Activated CD4-positive, alpha-beta memory T cell treated with anti-CD3 and anti-CD28 coated beads, Interleukin-2, amount 10 ng/mL, durations not matched to agents 7 days and 5 days (primary cell): ENCODE data around the gene FLVCR2. TPM values are rescaled to one million over a fixed set of nuclear protein-coding genes. Genes with fewer than 3 reads are reported as not detected.

Experiments
- CTCF ChIA-PET: fragments of 350-600 bp; sonication (Branson Sonifier 250); formaldehyde crosslinking; loops from one replicate; lab custom pipeline; 2021; ENCODE audit warnings: antibody characterized with exemption, inconsistent platforms; lab: Charles Lee
- POLR2A ChIA-PET: fragments of 350-600 bp; sonication (Branson Sonifier 250); formaldehyde crosslinking; loops from one replicate; lab custom pipeline; 2021; ENCODE audit warnings: antibody characterized with exemption; lab: Charles Lee
- DNase-seq: peaks from one replicate; pipeline ENCODE4 v3.0.0-alpha.2; 2020
- H3K27ac Mint-ChIP-seq: one replicate; pipeline ENCODE4 v1.8.0; 2021; ENCODE audit warnings: mild to moderate bottlenecking, mixed read lengths
- H3K27me3 Mint-ChIP-seq: one replicate; pipeline ENCODE4 v1.8.0; 2021; ENCODE audit warnings: mixed read lengths
- H3K36me3 Mint-ChIP-seq: one replicate; pipeline ENCODE4 v1.8.0; 2021; ENCODE audit warnings: low read depth, mixed read lengths
- H3K4me1 Mint-ChIP-seq: one replicate; pipeline ENCODE4 v1.8.0; 2021; ENCODE audit warnings: mixed read lengths
- H3K4me3 Mint-ChIP-seq: one replicate; pipeline ENCODE4 v1.8.0; 2021; ENCODE audit warnings: mild to moderate bottlenecking, mixed read lengths
- H3K9me3 Mint-ChIP-seq: one replicate; pipeline ENCODE4 v1.8.0; 2021; ENCODE audit warnings: mixed read lengths
- total RNA-seq, 2 experiments: library from RNA; stranded (reverse); gene quantifications; one replicate each; pipeline ENCODE4 v1.2.3, GENCODE V29; 2021

The FLVCR2 gene
- total RNA-seq, 2 experiments from 2014 or later, result 1.3 to 3.0 TPM

GRCh38 chr14:75660238-75660629 is 81.8 kb downstream of the FLVCR2 start:
- no peak for DNase-seq
- H3K36me3 Mint-ChIP-seq, result peaks cover 24% of the 10 kb centered on the region
- H3K9me3 Mint-ChIP-seq, result no peaks in the 10 kb centered on the region
- peak overlapping the region; percentile 95 for H3K4me3 Mint-ChIP-seq
- no peaks in the 10 kb centered on the region for H3K27me3 Mint-ChIP-seq
- H3K4me1 Mint-ChIP-seq, result peaks cover 36% of the 10 kb centered on the region
- H3K27ac Mint-ChIP-seq, result peak overlapping the region; percentile 90
- ChIA-PET CTCF (interaction anchor here (0.8 to 16.1 kb wide), 6 partner anchors 10 to 117 kb away, joined by 3 to 185 read pairs (median 6); partner anchors contain the start of gene FLVCR2), POLR2A (interaction anchor here (0.8 to 1.9 kb wide), 5 partner anchors 9 to 139 kb away, joined by 3 to 6 read pairs (median 4); partner anchors contain the start of gene FLVCR2)

- Mint-ChIP-seq H3K36me3 (peaks cover 19% of the 10 kb centered on the region), H3K27me3 (no peaks in the 10 kb centered on the region), H3K27ac (peak within 1 kb of the TSS; percentile 90), H3K4me3 (peak within 1 kb of the TSS; percentile 95), H3K4me1 (peaks cover 36% of the 10 kb centered on the region), H3K9me3 (no peaks in the 10 kb centered on the region)
- DNase-seq, result peak; percentile 98
- ChIA-PET POLR2A (interaction anchor here (0.6 to 1.9 kb wide), 8 partner anchors 9 to 534 kb away, joined by 3 to 6 read pairs (median 4); partner anchors contain the start of genes FLVCR2 and NEK9), CTCF (interaction anchor here (0.8 to 16.1 kb wide), 8 partner anchors 11 to 322 kb away, joined by 3 to 185 read pairs (median 5); partner anchors contain the start of gene FLVCR2)
Observed at GRCh38 chr14:75660630-75661498, 82.4 kb downstream of the FLVCR2 start, which contains the start of the genes ERG28 and TTLL5. Gene ERG28 (minus strand): TSS chr14:75660876. CDS start chr14:75657502, 3,374 bp downstream. Gene TTLL5 (plus strand): TSS chr14:75661246. CDS start chr14:75663150, 1,904 bp downstream.

DNA sequence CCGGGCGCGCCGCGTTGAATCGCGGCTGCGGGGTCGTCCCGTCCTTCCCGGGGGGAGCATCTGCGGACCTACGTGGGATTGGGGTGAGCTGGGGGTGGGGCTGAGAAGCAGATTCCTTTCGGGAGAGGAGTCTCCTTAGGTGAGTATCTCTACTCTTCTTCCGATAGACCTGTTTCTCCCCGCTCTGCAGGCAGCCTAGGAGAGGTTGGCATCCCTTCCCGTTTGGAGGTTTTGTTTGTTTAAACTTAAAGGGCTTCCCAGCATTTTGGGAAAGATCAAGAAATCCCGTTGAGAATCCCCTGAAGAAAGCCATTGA is 83.0 kb downstream of the FLVCR2 start:
- Mint-ChIP-seq H3K9me3 (no peaks in the 10 kb centered on the region), H3K27me3 (no peaks in the 10 kb centered on the region), H3K4me1 (peaks cover 36% of the 10 kb centered on the region), H3K27ac (peak overlapping the region; percentile 90), H3K36me3 (peaks cover 14% of the 10 kb centered on the region), H3K4me3 (peak overlapping the region; percentile 95)
- POLR2A ChIA-PET, result interaction anchor here (1.0 to 1.9 kb wide), 3 partner anchors 12 to 140 kb away, joined by 4 to 6 read pairs (median 4); partner anchors contain the start of gene FLVCR2
- DNase-seq, result no peak
- CTCF ChIA-PET, result interaction anchor here (1.0 to 16.1 kb wide), 4 partner anchors 84 to 321 kb away, joined by 3 to 185 read pairs (median 5); partner anchors contain the start of gene FLVCR2

GRCh38 chr14:75662966-75663365 is 84.5 kb downstream of the FLVCR2 start:
- CTCF ChIA-PET, result interaction anchor here (1.5 kb wide), 2 partner anchors 9 to 324 kb away, joined by 3 to 7 read pairs; no protein-coding TSS in a partner anchor
- no peak for DNase-seq
- H3K9me3 Mint-ChIP-seq, result no peaks in the 10 kb centered on the region
- no peak overlapping the region for H3K27ac Mint-ChIP-seq
- POLR2A ChIA-PET, result interaction anchor here (0.5 kb wide), 1 partner anchor 900 kb away, joined by 3 read pairs; no protein-coding TSS in a partner anchor
- peak overlapping the region; percentile 34 for H3K4me3 Mint-ChIP-seq
- peaks cover 17% of the 10 kb centered on the region for H3K36me3 Mint-ChIP-seq
- H3K27me3 Mint-ChIP-seq, result no peaks in the 10 kb centered on the region
- peaks cover 35% of the 10 kb centered on the region for H3K4me1 Mint-ChIP-seq

DNA sequence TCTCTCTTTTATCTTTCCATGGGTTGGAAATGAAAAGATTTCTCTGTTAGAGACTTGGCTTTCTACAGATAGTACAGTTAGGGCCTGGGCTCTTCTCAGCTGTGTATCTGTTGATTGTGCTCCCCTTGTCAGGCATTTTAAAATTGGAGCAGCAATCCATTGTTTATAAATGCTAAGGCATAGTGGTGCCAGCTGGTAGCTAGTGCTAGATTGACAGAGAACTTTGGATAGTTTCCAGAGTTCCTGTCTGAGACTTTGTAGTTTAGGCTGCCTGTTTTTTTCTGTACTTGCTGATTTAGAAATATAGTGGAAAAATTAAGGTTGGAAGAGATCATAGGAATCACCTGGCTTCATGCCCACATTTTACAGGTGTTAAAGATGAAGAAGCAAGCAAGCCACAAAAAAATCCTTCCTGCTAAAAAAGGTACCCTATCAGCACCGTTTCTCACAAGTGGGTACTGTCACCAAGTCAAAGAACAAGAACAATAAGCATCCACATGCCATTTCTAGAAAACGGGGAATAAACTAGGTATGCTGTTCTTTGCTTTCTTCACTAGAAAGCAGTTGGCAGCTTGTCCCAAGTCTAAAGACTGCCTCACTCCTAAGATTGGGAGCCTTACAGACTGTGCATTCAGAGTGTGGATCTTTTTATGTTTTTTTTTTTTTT is 88.8 kb downstream of the FLVCR2 start:
- ChIA-PET CTCF (interaction anchor here (0.7 to 1.5 kb wide), 2 partner anchors 9 to 90 kb away, joined by 3 read pairs; no protein-coding TSS in a partner anchor), POLR2A (no interaction called here)
- Mint-ChIP-seq H3K36me3 (peaks cover 42% of the 10 kb centered on the region), H3K9me3 (peaks cover 4% of the 10 kb centered on the region), H3K4me3 (no peak overlapping the region), H3K27ac (no peak overlapping the region), H3K4me1 (peaks cover 11% of the 10 kb centered on the region), H3K27me3 (no peaks in the 10 kb centered on the region)
- no peak for DNase-seq

- ChIA-PET CTCF (interaction anchor here (1.2 to 2.2 kb wide), 2 partner anchors 12 to 19 kb away, joined by 4 to 7 read pairs; partner anchors contain the start of genes ERG28 and TTLL5), POLR2A (interaction anchor here (1.5 kb wide), 1 partner anchor 12 kb away, joined by 4 read pairs; the partner anchor contains the start of genes ERG28 and TTLL5)
- Mint-ChIP-seq H3K4me1 (peaks cover 22% of the 10 kb centered on the region), H3K4me3 (no peak overlapping the region), H3K9me3 (peaks cover 9% of the 10 kb centered on the region), H3K27me3 (no peaks in the 10 kb centered on the region), H3K36me3 (peaks cover 62% of the 10 kb centered on the region), H3K27ac (no peak overlapping the region)
- no peak for DNase-seq
Observed at GRCh38 chr14:75672605-75673192, 94.3 kb downstream of the FLVCR2 start.

- Mint-ChIP-seq H3K27me3 (no peaks in the 10 kb centered on the region), H3K36me3 (peaks cover 58% of the 10 kb centered on the region), H3K27ac (no peak overlapping the region), H3K4me3 (no peak overlapping the region), H3K9me3 (peaks cover 9% of the 10 kb centered on the region), H3K4me1 (peaks cover 22% of the 10 kb centered on the region)
- DNase-seq, result no peak
- ChIA-PET CTCF (interaction anchor here (1.2 to 2.2 kb wide), 2 partner anchors 13 to 20 kb away, joined by 4 to 7 read pairs; partner anchors contain the start of genes ERG28 and TTLL5), POLR2A (interaction anchor here (1.5 kb wide), 1 partner anchor 12 kb away, joined by 4 read pairs; the partner anchor contains the start of genes ERG28 and TTLL5)
Observed at GRCh38 chr14:75673345-75674035, 95.1 kb downstream of the FLVCR2 start.

DNA sequence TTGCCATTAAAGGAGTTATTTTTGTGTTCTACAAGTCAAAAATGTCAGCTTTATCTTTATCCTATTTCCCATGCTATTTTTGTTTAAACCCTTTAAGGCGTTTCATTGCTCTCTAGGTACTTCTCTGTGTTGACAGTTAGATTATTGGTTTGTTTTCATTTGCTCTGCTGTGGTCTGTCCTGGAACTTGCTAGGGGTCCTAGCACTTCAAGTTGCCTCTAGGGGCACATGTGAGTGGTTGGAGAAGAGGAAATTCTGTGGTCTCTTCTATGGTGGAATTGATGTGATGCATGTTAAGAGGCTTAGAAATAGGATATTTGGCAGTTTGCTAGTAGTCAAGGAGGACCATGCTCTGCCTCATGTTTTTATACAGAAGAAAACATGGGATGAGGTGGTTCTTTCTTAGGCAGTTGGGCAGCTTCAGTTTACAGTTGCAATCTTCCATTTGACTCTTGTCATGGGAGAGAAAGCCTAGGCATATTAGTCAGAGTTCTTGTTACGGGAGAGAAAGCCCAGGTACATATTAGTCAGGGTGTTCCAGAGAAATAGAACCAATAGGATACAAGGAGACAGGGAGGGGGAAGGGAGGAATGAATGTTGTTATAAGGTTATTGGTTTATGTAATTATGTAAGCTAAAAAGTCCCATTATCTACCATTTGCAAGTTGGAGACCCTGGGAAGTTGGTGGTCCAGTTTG is 97.0 kb downstream of the FLVCR2 start:
- no peak for DNase-seq
- no peak overlapping the region for H3K27ac Mint-ChIP-seq
- H3K4me3 Mint-ChIP-seq, result no peak overlapping the region
- peaks cover 22% of the 10 kb centered on the region for H3K4me1 Mint-ChIP-seq
- CTCF ChIA-PET, result interaction anchor here (0.6 to 1.2 kb wide), 3 partner anchors 8 to 372 kb away, joined by 3 to 4 read pairs (median 3); no protein-coding TSS in a partner anchor
- no peaks in the 10 kb centered on the region for H3K27me3 Mint-ChIP-seq
- peaks cover 9% of the 10 kb centered on the region for H3K9me3 Mint-ChIP-seq
- peaks cover 46% of the 10 kb centered on the region for H3K36me3 Mint-ChIP-seq
- POLR2A ChIA-PET, result no interaction called here

- POLR2A ChIA-PET, result no interaction called here
- peaks cover 41% of the 10 kb centered on the region for H3K36me3 Mint-ChIP-seq
- no peak for DNase-seq
- H3K27me3 Mint-ChIP-seq, result no peaks in the 10 kb centered on the region
- CTCF ChIA-PET, result no interaction called here
- H3K4me1 Mint-ChIP-seq, result no peaks in the 10 kb centered on the region
- no peak overlapping the region for H3K4me3 Mint-ChIP-seq
- H3K9me3 Mint-ChIP-seq, result no peaks in the 10 kb centered on the region
- H3K27ac Mint-ChIP-seq, result no peak overlapping the region
Observed at GRCh38 chr14:75685910-75686309, 107.5 kb downstream of the FLVCR2 start.

DNA sequence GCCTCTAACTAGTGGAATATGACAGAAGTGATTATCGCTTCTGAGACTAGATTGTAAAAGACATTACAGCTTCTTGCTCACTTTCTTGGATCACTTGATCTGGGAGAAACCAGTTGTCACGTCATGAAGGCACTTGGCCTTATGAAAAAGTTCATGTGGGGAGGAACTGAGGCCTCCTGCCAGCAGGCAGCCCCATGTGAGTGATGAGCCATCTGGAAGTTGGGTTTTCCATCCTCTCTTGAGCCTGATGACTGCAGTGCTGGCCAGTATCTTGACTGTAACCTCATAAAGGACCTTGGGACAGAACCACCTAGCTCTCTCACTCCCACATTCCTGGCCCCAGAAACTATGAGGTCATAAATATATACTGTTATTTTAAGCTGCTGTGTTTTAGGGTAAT is 110.6 kb downstream of the FLVCR2 start:
- Mint-ChIP-seq H3K9me3 (no peaks in the 10 kb centered on the region), H3K4me1 (no peaks in the 10 kb centered on the region), H3K27ac (no peak overlapping the region), H3K27me3 (no peaks in the 10 kb centered on the region), H3K36me3 (peaks cover 43% of the 10 kb centered on the region), H3K4me3 (no peak overlapping the region)
- no peak for DNase-seq
- POLR2A ChIA-PET, result no interaction called here
- CTCF ChIA-PET, result no interaction called here

DNA sequence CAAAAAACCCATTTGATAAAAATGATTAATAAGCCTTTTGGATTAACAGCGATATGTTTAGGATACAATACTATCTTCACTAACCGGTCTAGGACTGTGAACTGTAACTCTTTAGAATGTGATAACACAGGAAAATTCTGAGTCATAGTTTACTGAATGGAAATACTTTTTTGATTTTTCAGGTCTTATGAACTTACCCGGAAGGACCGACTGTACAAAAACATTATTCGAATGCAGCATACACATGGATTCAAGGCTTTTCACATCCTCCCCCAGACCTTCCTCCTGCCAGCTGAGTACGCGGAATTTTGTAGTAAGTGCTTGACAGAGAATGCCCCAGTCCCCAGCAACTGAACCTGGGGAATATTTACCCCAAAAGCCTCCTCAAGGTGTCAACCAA is 111.6 kb downstream of the FLVCR2 start:
- Mint-ChIP-seq H3K27ac (no peak overlapping the region), H3K36me3 (peaks cover 41% of the 10 kb centered on the region), H3K4me1 (no peaks in the 10 kb centered on the region), H3K27me3 (no peaks in the 10 kb centered on the region), H3K4me3 (no peak overlapping the region), H3K9me3 (peaks cover 3% of the 10 kb centered on the region)
- no peak for DNase-seq
- POLR2A ChIA-PET, result no interaction called here
- CTCF ChIA-PET, result no interaction called here
